Loucy (cell line): Measurements from ENCODE around the gene AP3S1.

Source experiments
- H2AFZ ChIP-seq: fragments of 200-600 bp; sonication (generic); 2 replicates; pipeline ENCODE4 v1.6.0; 2016; ENCODE audit warnings: antibody characterized with exemption, mild to moderate bottlenecking, low read length, moderate library complexity
- H3F3A ChIP-seq: fragments of 200-600 bp; 2 replicates; pipeline ENCODE4 v1.6.0; 2016; ENCODE audit warnings: antibody characterized with exemption, low read depth, mild to moderate bottlenecking
- H3K27me3 ChIP-seq: fragments of 200-600 bp; sonication (generic); 2 replicates; pipeline ENCODE4 v1.6.1; 2014; ENCODE audit warnings: low read length, mild to moderate bottlenecking; ENCODE audit not compliant: insufficient read depth, poor library complexity, severe bottlenecking
- H3K36me3 ChIP-seq: fragments of 200-600 bp; sonication (generic); 2 replicates; pipeline ENCODE4 v1.6.1; 2016; ENCODE audit warnings: low read length; ENCODE audit not compliant: insufficient read depth
- H3K4me1 ChIP-seq: fragments of 200-600 bp; sonication (generic); 2 replicates; pipeline ENCODE4 v1.5.1; 2014; ENCODE audit warnings: low read length, mild to moderate bottlenecking; ENCODE audit not compliant: insufficient read depth, poor library complexity, severe bottlenecking
- H3K4me2 ChIP-seq: fragments of 200-600 bp; sonication (generic); 2 replicates; pipeline ENCODE4 v1.6.0; 2014; ENCODE audit warnings: antibody characterized with exemption, low read length, low read depth, mild to moderate bottlenecking; ENCODE audit not compliant: poor library complexity, severe bottlenecking
- H3K4me3 ChIP-seq: fragments of 200-600 bp; sonication (generic); 2 replicates; pipeline ENCODE4 v1.5.1; 2014; ENCODE audit warnings: low read length, mild to moderate bottlenecking, mixed read lengths; ENCODE audit not compliant: poor library complexity, severe bottlenecking
- H3K79me2 ChIP-seq: fragments of 200-600 bp; sonication (generic); 2 replicates; pipeline ENCODE4 v1.6.1; 2014; ENCODE audit warnings: low read length; ENCODE audit not compliant: insufficient read depth
- H3K9ac ChIP-seq: fragments of 200-600 bp; sonication (generic); 2 replicates; pipeline ENCODE4 v1.6.0; 2014; ENCODE audit warnings: mild to moderate bottlenecking, low read depth, low read length, moderate library complexity; ENCODE audit not compliant: poor library complexity, severe bottlenecking
- H3K9me2 ChIP-seq: fragments of 200-600 bp; sonication (generic); replicated peaks from 2 replicates; pipeline ENCODE4 v1.6.1; 2016; ENCODE audit warnings: low read depth, low read length, mixed read lengths
- H3K9me3 ChIP-seq: fragments of 200-600 bp; sonication (generic); 2 replicates; pipeline ENCODE4 v1.6.1; 2014; ENCODE audit warnings: mild to moderate bottlenecking, antibody characterized with exemption, low read length, low read depth; ENCODE audit not compliant: insufficient read depth
- H4K20me1 ChIP-seq: fragments of 200-600 bp; sonication (generic); 2 replicates; pipeline ENCODE4 v1.6.0; 2014; ENCODE audit warnings: antibody characterized with exemption, low read length, mild to moderate bottlenecking; ENCODE audit not compliant: insufficient read depth, poor library complexity, severe bottlenecking
- EZH2phosphoT487 ChIP-seq: fragments of 200-600 bp; IDR thresholded peaks from 2 replicates; pipeline ENCODE4 v1.6.1; 2018; ENCODE audit warnings: antibody characterized with exemption, mild to moderate bottlenecking, moderate library complexity, borderline replicate concordance
- TF ChIP-seq, protein P1 (sequence below): fragments of 200-600 bp; sonication (generic); conservative IDR thresholded peaks from 2 replicates; pipeline ENCODE4 v1.5.1; 2014; ENCODE audit warnings: mild to moderate bottlenecking, antibody characterized with exemption, low read length

Gene AP3S1

DNA sequence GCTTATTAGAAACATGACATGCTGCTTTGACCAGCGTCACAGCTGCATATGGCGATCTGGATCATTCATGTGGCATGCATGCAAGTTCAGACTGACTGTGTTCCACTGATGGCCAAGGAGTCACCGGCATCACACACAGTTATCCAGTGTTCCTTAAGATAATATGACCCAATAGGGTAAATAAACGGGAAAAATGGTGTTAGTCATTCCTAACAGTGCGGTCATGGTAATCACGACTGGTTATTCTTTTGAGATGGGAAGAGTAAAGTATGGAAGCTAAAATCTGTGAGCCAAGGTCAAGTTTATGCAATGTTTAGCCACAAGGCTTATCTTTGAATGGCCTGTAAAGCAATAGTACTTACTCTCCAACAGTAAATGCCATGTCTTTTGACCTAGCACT is 91.3 kb downstream of the AP3S1 start:
- no peak overlapping the region for H3K9ac ChIP-seq

DNA sequence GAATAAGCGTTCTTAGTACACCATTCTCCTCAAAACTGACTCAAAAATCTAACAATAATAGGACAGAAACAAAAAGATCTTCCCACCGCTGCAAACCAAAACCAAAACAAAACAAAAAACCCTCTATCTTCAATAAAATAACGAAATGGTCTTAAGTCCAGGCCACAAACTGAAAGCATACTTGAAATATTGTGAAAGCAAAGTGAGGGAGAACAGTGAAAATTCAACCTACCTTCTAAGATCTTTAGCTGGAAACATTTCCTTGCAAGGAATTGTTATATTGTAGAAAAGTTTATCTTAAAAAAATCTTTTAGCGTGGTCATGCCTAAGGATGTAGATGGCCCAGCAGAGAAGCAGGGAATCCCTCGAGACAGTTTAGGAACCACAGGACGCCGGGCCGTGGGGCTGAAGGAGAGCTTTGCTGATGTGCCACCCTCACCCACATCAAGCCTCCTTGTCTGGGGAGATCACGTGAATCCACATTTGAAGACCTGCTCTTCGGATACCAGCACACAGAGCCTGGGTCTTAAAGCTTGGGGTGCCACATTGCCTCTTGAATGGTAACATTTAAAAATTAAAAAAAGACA is 92.7 kb downstream of the AP3S1 start:
- H4K20me1 ChIP-seq: no peaks in the 10 kb centered on the region
- H3K9ac ChIP-seq: no peak overlapping the region
- no peaks in the 10 kb centered on the region for H3K79me2 ChIP-seq
- no peaks in the 10 kb centered on the region for H3K36me3 ChIP-seq
- no peaks in the 10 kb centered on the region for H3K9me3 ChIP-seq
- TF ChIP-seq, protein P1, sequence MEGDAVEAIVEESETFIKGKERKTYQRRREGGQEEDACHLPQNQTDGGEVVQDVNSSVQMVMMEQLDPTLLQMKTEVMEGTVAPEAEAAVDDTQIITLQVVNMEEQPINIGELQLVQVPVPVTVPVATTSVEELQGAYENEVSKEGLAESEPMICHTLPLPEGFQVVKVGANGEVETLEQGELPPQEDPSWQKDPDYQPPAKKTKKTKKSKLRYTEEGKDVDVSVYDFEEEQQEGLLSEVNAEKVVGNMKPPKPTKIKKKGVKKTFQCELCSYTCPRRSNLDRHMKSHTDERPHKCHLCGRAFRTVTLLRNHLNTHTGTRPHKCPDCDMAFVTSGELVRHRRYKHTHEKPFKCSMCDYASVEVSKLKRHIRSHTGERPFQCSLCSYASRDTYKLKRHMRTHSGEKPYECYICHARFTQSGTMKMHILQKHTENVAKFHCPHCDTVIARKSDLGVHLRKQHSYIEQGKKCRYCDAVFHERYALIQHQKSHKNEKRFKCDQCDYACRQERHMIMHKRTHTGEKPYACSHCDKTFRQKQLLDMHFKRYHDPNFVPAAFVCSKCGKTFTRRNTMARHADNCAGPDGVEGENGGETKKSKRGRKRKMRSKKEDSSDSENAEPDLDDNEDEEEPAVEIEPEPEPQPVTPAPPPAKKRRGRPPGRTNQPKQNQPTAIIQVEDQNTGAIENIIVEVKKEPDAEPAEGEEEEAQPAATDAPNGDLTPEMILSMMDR: no peak
- no peak for TF ChIP-seq EZH2phosphoT487
- H3F3A ChIP-seq: no peaks in the 10 kb centered on the region
- no peak overlapping the region for H3K4me3 ChIP-seq
- no peaks in the 10 kb centered on the region for H3K4me1 ChIP-seq
- no peak overlapping the region for H2AFZ ChIP-seq
- no peaks in the 10 kb centered on the region for H3K27me3 ChIP-seq
- no peaks in the 10 kb centered on the region for H3K9me2 ChIP-seq
- H3K4me2 ChIP-seq: no peak overlapping the region

More for the DNA sequence above, 91.3 kb downstream of the AP3S1 start:
- H3K27me3 ChIP-seq: no peaks in the 10 kb centered on the region
- no peaks in the 10 kb centered on the region for H3K4me1 ChIP-seq
- H4K20me1 ChIP-seq: no peaks in the 10 kb centered on the region
- no peak for TF ChIP-seq EZH2phosphoT487
- TF ChIP-seq, protein P1: no peak
- H2AFZ ChIP-seq: no peak overlapping the region
- no peaks in the 10 kb centered on the region for H3F3A ChIP-seq
- H3K79me2 ChIP-seq: no peaks in the 10 kb centered on the region
- no peaks in the 10 kb centered on the region for H3K9me3 ChIP-seq
- no peak overlapping the region for H3K4me2 ChIP-seq
- H3K9me2 ChIP-seq: no peaks in the 10 kb centered on the region
- H3K4me3 ChIP-seq: no peak overlapping the region
- no peaks in the 10 kb centered on the region for H3K36me3 ChIP-seq

DNA sequence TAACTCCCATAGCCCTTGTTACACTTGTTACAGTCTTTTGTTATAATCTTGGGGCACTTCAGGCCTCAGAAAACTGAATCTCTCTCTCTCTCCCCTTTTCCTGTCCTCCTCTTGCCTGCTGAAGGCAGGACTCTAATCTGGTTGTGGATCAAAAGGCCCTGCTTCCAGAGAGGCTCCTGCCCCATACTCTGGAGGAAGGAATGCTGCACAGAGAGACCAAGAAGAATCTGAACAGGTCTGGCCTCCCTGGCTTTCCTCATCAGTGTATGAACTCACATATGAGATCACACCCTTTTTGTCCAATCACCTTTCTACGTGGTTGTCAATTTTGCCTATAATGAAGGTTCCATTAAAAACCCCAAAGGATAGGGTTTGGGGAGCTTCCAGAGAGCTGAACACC is 94.3 kb downstream of the AP3S1 start:
- H3K9ac ChIP-seq: no peak overlapping the region
- TF ChIP-seq, protein P1: no peak
- TF ChIP-seq EZH2phosphoT487: no peak
- no peaks in the 10 kb centered on the region for H4K20me1 ChIP-seq
- no peaks in the 10 kb centered on the region for H3K4me1 ChIP-seq
- no peaks in the 10 kb centered on the region for H3K36me3 ChIP-seq
- H2AFZ ChIP-seq: no peak overlapping the region
- H3K4me2 ChIP-seq: no peak overlapping the region
- no peaks in the 10 kb centered on the region for H3K9me2 ChIP-seq
- H3K4me3 ChIP-seq: no peak overlapping the region
- no peaks in the 10 kb centered on the region for H3K9me3 ChIP-seq
- H3K79me2 ChIP-seq: no peaks in the 10 kb centered on the region
- H3K27me3 ChIP-seq: no peaks in the 10 kb centered on the region
- H3F3A ChIP-seq: no peaks in the 10 kb centered on the region
